Spleen (tissue), 7 donors: ENCODE measurements around the gene C12orf57.

Source experiments
- CTCF ChIP-seq, 11 experiments: fragments of 200-600 bp in 7 of 11; fragments of 450-650 bp in 4 of 11; sonication (generic) in 4 of 11; IDR thresholded peaks in 8 of 11; conservative IDR thresholded peaks in 3 of 11; 1 replicate in 7 of 11; 2 replicates in 4 of 11; pipeline versions ENCODE4 v1.4.0 to v1.8.0; 2016 to 2021; ENCODE audit warnings: antibody characterized with exemption in 11 of 11, inconsistent platforms in 4 of 11, mild to moderate bottlenecking in 1 of 11
- POLR2AphosphoS5 ChIP-seq, 3 donors: sonication (generic); formaldehyde crosslinking; IDR thresholded peaks; one replicate each; pipeline ENCODE4 v1.5.1; 2017; ENCODE audit warnings: antibody characterized with exemption in 3 of 3
- donor health status: DM: no; HTN: no; CAD: no; lungs with moderate emphysema.
- donor health status: DM: no; HTN: no; CAD: no.
- donor health status: DM: no; HTN: no; CAD: no.

- TF ChIP-seq CTCF (IDR thresholded peaks at IDR 0.05 in 8 of 11, conservative IDR thresholded peaks at IDR 0.05 in 3 of 11) (no peak), POLR2AphosphoS5 (IDR thresholded peaks at IDR 0.05) (no peak)
Observed at GRCh38 chr12:6896846-6897435, 46.9 kb upstream of the C12orf57 start.
